ENCODE data around the gene CBX5.
"Not testable (repeated sequence)": the region's sequence is repeated elsewhere in the genome, so short reads cannot be mapped to it uniquely, and the experiment has no call there.

The CBX5 gene

GRCh38 chr12:54195737-54196347 is 84.1 kb downstream of the CBX5 start:
- DNase-seq (ENCODE audit: low read depth), result no peak
- H3K4me3 ChIP-seq (ENCODE audit: low read depth, low read length), result no peak overlapping the region
- TF ChIP-seq, protein P1, sequence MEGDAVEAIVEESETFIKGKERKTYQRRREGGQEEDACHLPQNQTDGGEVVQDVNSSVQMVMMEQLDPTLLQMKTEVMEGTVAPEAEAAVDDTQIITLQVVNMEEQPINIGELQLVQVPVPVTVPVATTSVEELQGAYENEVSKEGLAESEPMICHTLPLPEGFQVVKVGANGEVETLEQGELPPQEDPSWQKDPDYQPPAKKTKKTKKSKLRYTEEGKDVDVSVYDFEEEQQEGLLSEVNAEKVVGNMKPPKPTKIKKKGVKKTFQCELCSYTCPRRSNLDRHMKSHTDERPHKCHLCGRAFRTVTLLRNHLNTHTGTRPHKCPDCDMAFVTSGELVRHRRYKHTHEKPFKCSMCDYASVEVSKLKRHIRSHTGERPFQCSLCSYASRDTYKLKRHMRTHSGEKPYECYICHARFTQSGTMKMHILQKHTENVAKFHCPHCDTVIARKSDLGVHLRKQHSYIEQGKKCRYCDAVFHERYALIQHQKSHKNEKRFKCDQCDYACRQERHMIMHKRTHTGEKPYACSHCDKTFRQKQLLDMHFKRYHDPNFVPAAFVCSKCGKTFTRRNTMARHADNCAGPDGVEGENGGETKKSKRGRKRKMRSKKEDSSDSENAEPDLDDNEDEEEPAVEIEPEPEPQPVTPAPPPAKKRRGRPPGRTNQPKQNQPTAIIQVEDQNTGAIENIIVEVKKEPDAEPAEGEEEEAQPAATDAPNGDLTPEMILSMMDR (IDR thresholded peaks at IDR 0.05; ENCODE audit: control insufficient read depth, extremely low read depth, insufficient read depth), result no peak

GRCh38 chr12:54195080-54195736 is 84.7 kb downstream of the CBX5 start:
- no peak for DNase-seq (ENCODE audit: low read depth)
- TF ChIP-seq, protein P1 (IDR thresholded peaks at IDR 0.05; ENCODE audit: control insufficient read depth, extremely low read depth, insufficient read depth), result no peak

DNA sequence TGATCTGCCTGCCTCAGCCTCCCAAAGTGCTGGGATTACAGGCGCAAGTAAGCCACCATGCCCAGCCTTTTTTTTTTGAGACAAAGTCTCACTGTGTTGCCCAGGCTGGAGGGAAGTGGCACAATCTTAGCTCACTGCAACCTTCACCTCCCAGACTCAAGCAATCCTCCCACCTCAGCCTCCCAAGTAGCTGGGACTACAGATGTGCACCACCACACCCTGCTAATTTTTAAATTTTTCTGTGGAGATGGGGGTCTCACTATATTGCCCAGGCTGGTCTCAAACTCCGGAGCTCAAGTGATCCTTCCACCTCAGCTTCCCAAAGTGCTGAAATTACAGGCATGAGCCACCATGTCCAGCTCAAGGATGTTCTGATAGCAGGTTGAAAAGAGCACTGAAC is 85.3 kb downstream of the CBX5 start:
- not testable (repeated sequence) for H3K4me3 ChIP-seq (ENCODE audit: low read depth, low read length); DNase-seq (ENCODE audit: low read depth)

More at GRCh38 chr12:54195080-54195736, 84.7 kb downstream of the CBX5 start:
- H3K4me3 ChIP-seq (ENCODE audit: low read depth, low read length), result no peak overlapping the region

DNA sequence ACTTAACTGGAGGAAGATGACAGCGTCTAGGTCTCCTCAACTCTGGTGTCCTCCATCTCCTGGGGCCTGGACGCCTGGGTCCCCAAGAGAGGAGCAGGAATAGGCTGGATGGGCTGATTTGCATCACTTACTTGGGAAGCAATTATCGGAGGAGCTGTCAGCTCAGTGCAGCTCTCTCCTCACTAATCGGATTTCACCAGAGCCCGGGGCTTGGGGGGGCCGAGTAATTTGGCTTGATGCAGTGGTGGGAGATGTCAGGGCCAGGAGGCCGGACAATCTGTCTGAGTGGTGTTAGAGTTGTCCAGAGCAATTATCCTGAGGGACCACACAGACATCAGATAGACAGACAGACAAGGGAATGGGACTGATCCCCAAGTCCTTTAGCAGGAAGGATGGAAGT is 86.5 kb downstream of the CBX5 start:
- TF ChIP-seq, protein P1 (IDR thresholded peaks at IDR 0.05; ENCODE audit: control insufficient read depth, extremely low read depth, insufficient read depth), result no peak
- DNase-seq (ENCODE audit: low read depth), result no peak
- H3K4me3 ChIP-seq (ENCODE audit: low read depth, low read length), result no peak overlapping the region

DNA sequence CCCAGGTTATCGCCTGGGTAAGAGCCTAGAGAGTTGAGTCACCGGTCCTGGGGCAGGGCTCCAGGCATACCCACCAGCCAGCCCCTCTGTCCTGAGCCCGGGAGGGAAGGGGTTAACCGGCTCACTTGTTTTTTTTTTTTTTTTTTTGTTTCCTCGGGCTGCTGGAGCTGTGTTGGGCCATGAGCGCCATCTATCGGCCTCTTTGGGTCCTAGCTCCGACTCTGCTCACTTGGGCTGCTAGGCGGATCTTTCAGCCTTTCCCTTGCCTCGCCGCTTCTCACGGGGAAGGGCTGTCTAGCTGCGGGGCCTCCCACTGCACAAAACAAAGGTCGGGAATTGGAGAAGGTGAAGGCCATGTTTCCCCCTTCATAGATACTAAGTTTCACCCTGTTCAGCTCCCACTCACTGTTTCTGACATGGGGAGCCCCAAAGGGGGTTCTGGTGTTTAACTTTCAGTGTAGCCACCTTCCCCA is 88.3 kb downstream of the CBX5 start:
- TF ChIP-seq, protein P1 (IDR thresholded peaks at IDR 0.05; ENCODE audit: control insufficient read depth, extremely low read depth, insufficient read depth), result peak; percentile 79
- H3K4me3 ChIP-seq (ENCODE audit: low read depth, low read length), result no peak overlapping the region
- peak; percentile 56 for DNase-seq (ENCODE audit: low read depth)

- DNase-seq (ENCODE audit: low read depth), result no peak
- TF ChIP-seq, protein P1 (IDR thresholded peaks at IDR 0.05; ENCODE audit: control insufficient read depth, extremely low read depth, insufficient read depth), result no peak
- no peak overlapping the region for H3K4me3 ChIP-seq (ENCODE audit: low read depth, low read length)
Measured at GRCh38 chr12:54191126-54191525, 88.8 kb downstream of the CBX5 start.

GRCh38 chr12:54189198-54189539 is 90.8 kb downstream of the CBX5 start:
- H3K4me3 ChIP-seq (ENCODE audit: low read depth, low read length), result no peak overlapping the region
- no peak for DNase-seq (ENCODE audit: low read depth)
- TF ChIP-seq, protein P1 (IDR thresholded peaks at IDR 0.05; ENCODE audit: control insufficient read depth, extremely low read depth, insufficient read depth), result no peak
